Right renal cortex interstitium (tissue), 3 donors: Measurements from ENCODE around the gene MYOM3. TPM values are rescaled to one million over a fixed set of nuclear protein-coding genes. Genes with fewer than 3 reads are reported as not detected.
"Not testable (repeated sequence)": the region's sequence is repeated elsewhere in the genome, so short reads cannot be mapped to it uniquely, and the experiment has no call there.

ENCODE experiments used
- DNase-seq, 3 donors: peaks; one replicate each; pipeline ENCODE4 v3.0.0-alpha.2; 2013; ENCODE audit warnings: low read depth in 3 of 3, low spot score in 2 of 3
- polyA plus RNA-seq, 3 donors: library from polyadenylated mRNA; unstranded; fragments of 120-200 nt; gene quantifications; one replicate each; pipeline ENCODE4 v1.2.1, GENCODE V29; 2013; ENCODE audit not compliant: insufficient read length in 3 of 3

MYOM3 gene
- polyA plus RNA-seq, 3 donors, result 23.6 to 27.5 (median 25.5) TPM

DNA sequence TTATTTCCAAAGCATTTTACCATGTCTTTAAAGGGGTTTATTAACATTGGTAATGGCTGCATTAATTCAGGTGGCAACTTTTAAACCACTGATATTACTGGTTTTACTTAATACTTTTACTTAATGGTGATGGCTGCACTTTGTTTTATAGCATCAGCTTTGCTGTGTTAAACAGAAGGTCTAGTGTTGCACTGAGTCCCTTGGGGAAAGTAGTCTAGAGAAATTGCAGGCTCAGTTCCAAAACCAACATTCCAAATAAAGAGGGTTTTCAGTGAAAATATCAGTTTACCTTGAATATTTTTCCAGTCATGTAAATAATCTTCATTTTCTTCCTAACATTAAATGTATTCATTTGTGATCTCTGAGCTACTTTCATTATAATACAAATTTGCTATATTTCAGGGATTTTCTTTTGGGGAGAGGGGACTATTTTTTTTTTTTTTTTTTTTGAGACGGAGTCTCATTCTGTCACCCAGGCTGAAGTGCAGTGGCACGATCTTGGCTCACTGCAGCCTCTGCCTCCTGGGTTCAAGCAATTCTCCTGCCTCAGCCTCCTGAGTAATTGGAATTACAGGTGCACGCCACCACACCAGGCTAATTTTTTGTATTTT lies 103.3 kb downstream of the MYOM3 start:
- DNase-seq, result not testable (repeated sequence)

DNA sequence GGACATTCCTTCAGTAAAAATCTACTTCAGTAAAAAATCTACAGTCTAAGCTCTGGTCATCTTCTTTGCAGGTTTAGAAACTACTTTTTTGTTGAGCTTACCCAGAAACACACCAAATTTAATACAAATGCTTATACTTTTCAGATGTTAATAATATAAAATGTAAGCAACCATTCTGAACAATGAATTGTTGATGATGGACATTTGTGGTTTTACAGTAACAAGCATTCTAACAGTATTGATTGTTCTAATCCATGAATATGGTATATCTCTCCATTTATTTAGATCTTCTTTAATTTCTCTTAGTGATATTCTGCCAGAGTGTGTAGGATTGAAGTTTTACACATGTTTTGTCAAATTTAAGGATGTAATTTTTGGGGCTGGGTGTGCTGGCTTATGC lies 104.9 kb downstream of the MYOM3 start:
- no peak for DNase-seq

Other genes with a start within 250 kb of the MYOM3 start
- gene FUCA1, start 243.8 kb downstream of the MYOM3 start, polyA plus RNA-seq, result 10 to 100 TPM; 48.0 to 57.7 (median 50.4) TPM
- gene CNR2, start 198.8 kb downstream of the MYOM3 start, polyA plus RNA-seq, result under 1 TPM; 0.06 to 0.08 (median 0.07) TPM
- 100 to 1,000 TPM; 232 to 261 (median 259) TPM for gene PNRC2, start 152.3 kb downstream of the MYOM3 start, polyA plus RNA-seq
- gene SRSF10, start 131.8 kb downstream of the MYOM3 start, polyA plus RNA-seq, result 100 to 1,000 TPM; 208 to 223 (median 216) TPM
- gene IL22RA1, start 31.0 kb upstream of the MYOM3 start, polyA plus RNA-seq, result 1 to 10 TPM; 2.3 to 3.8 (median 3.5) TPM
- 1 to 10 TPM; 3.9 to 4.3 (median 4.1) TPM for gene IFNLR1, start 75.2 kb upstream of the MYOM3 start, polyA plus RNA-seq
- 1 to 10 TPM in 2 of 3 donors, under 1 TPM in 1; 0.98 to 5.6 (median 3.6) TPM for gene GRHL3, start 207.2 kb upstream of the MYOM3 start, polyA plus RNA-seq